PFSK-1 (cell line): ENCODE results near the gene VTA1.

ENCODE experiments used
- POLR2AphosphoS5 ChIP-seq: IDR thresholded peaks from 2 replicates; pipeline ENCODE4 v1.6.1; 2012; ENCODE audit warnings: low read depth, mild to moderate bottlenecking, control low read depth, low read length, moderate library complexity
- SIN3A ChIP-seq: IDR thresholded peaks from 2 replicates; pipeline ENCODE4 v1.6.1; 2012; ENCODE audit warnings: mild to moderate bottlenecking, low read length, moderate library complexity, borderline replicate concordance; ENCODE audit not compliant: insufficient read depth
- TAF1 ChIP-seq: IDR thresholded peaks from 2 replicates; pipeline ENCODE4 v1.6.1; 2012; ENCODE audit warnings: low read length, control low read depth, borderline replicate concordance; ENCODE audit not compliant: insufficient read depth

- TF ChIP-seq POLR2AphosphoS5 (no peak), SIN3A (no peak), TAF1 (no peak)
Observed at GRCh38 chr6:142192343-142192742, 45.3 kb downstream of the VTA1 start.
